GM19351 (cell line): ENCODE results near the gene TIAM2.
"Not testable (repeated sequence)": the region's sequence is repeated elsewhere in the genome, so short reads cannot be mapped to it uniquely, and the experiment has no call there.

Source experiments
- ATAC-seq: cut with Tn5 transposase; IDR thresholded peaks from one replicate; pipeline ENCODE4 v1.9.1; 2021; ENCODE audit warnings: mild to moderate bottlenecking, moderate library complexity; ENCODE audit not compliant: unreplicated experiment

TIAM2 gene

GRCh38 chr6:154995254-154996015 is at the start of gene TIAM2:
TSS of gene TIAM2 (plus strand) at chr6:154995315. CDS start at chr6:155129224, 133,909 bp downstream.
- peak; percentile 59 for ATAC-seq

- peak; percentile 7 for ATAC-seq
These were observed 44.2 kb upstream of the TIAM2 start for GRCh38 chr6:154950979-154951344.

GRCh38 chr6:154951345-154952200 is 43.5 kb upstream of the TIAM2 start:
- ATAC-seq = peak; percentile 88

GRCh38 chr6:154953644-154954043 is 41.5 kb upstream of the TIAM2 start:
- no peak for ATAC-seq

GRCh38 chr6:154954347-154954746 is 40.8 kb upstream of the TIAM2 start:
- no peak for ATAC-seq

GRCh38 chr6:154956771-154957522 is 38.2 kb upstream of the TIAM2 start:
- no peak for ATAC-seq

- no peak for ATAC-seq
These were observed 36.6 kb upstream of the TIAM2 start for GRCh38 chr6:154958469-154958868.

- ATAC-seq = no peak
These were observed 34.7 kb upstream of the TIAM2 start for GRCh38 chr6:154960299-154960843.

GRCh38 chr6:154960854-154961530 is 34.1 kb upstream of the TIAM2 start:
- ATAC-seq = no peak

- ATAC-seq = no peak
These were observed 32.4 kb upstream of the TIAM2 start for GRCh38 chr6:154962753-154963152.

- ATAC-seq = not testable (repeated sequence)
These were observed 28.9 kb upstream of the TIAM2 start for GRCh38 chr6:154966065-154966770.

- ATAC-seq = no peak
These were observed 25.3 kb upstream of the TIAM2 start for GRCh38 chr6:154969796-154970195.

GRCh38 chr6:154974485-154975149 is 20.5 kb upstream of the TIAM2 start:
- no peak for ATAC-seq

GRCh38 chr6:154977588-154977987 is 17.5 kb upstream of the TIAM2 start:
- ATAC-seq = no peak

GRCh38 chr6:154980273-154981078 is 14.6 kb upstream of the TIAM2 start:
- no peak for ATAC-seq

- ATAC-seq = peak; percentile 91
These were observed 13.8 kb upstream of the TIAM2 start for GRCh38 chr6:154981079-154981870.

GRCh38 chr6:154984146-154984545 is 11.0 kb upstream of the TIAM2 start:
- ATAC-seq = no peak

GRCh38 chr6:154986787-154987235 is 8.3 kb upstream of the TIAM2 start:
- ATAC-seq = no peak
